Measurements from ENCODE around the gene NUMBL.

The NUMBL gene

DNA sequence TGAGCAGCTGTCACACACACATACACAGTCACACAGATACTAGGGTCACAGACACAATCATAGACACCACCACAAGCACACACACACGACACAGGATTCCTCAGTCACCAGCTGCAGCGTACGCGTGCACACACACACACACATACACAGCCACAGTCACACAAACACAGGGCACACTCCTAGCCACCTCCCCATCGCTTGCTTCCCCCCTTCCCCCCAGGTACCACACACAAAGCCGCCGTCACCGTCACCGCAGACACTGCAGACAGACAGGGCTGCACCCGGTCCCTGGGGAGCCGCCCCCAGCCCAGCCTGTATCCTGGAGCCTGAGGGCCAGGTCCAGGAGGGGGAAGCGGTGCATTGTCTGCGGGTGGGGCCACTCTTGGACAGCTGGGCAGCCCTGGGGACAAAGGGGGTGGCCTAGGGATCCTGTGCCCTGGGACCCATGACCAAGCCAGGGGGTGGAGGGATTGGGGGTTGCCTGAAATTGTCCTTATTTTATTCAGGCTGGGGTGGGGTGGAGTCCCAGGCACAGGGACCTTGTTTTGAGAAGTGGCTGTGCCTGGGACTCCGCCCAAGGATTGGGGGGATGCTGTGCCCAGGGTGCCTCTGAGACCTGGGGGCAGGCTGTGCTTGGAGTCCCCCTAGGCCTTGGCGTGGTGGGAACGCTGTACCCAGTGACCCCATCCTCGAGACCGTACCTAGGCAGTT, 957 bp downstream of the NUMBL start:
- no peak for DNase-seq (ENCODE audit: low read depth in 2 of 2)

DNA sequence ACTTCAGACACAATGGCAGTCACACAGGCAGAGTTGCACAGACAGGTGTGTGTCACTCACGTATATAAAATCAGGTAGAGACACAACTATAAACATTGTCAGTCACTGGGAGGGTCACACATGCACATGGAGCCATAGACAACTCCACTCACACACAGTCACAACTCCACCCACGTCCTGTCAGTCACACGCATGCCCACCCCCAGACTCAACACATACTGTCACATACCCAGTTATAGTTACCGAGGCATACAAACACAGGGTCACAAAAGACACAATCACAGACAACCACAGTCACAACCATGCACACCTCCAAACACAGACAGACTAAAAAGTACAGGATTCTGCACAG, 1.5 kb downstream of the NUMBL start:
- DNase-seq (ENCODE audit: low read depth in 2 of 2) = no peak

DNA sequence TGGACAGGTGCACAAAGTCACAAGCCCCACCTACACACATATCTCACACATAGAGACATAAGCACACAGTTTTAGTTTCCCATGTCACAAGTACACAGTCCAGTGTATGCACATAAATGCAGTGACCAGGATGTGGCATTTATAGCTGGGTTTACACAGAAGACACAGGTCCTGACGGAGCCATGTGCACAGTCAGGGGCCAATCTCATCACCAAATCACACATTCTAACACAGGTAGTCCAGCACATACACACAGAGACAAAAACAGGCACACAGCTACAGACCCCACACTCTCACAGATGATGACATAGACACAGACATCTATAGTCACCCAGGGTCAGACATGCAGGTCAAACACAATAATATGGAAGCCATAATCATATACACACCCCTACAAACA, 2.1 kb downstream of the NUMBL start:
- DNase-seq (ENCODE audit: low read depth in 2 of 2) = no peak

DNA sequence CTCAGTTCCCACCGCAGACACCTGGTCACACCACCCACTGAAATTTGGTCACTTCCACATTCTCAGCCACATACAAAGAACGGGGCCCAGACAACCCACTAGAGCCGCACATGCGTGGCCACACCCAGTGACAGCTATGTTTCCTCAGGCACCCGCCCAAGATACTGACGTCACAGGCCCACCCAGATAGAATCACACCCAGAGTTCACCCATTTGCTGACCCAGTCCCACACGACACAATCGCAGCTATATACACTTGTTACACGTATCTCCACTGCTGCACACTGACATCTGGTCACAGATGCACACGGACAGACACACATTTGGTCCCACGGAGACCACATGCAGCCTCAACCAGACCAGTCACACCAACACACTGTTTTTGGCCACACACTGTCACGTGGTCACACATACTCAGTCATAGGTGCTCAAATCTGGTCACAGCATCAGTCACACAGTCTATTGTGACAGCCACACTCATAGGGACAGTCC, 2.9 kb downstream of the NUMBL start:
- no peak for DNase-seq (ENCODE audit: low read depth in 2 of 2)

DNA sequence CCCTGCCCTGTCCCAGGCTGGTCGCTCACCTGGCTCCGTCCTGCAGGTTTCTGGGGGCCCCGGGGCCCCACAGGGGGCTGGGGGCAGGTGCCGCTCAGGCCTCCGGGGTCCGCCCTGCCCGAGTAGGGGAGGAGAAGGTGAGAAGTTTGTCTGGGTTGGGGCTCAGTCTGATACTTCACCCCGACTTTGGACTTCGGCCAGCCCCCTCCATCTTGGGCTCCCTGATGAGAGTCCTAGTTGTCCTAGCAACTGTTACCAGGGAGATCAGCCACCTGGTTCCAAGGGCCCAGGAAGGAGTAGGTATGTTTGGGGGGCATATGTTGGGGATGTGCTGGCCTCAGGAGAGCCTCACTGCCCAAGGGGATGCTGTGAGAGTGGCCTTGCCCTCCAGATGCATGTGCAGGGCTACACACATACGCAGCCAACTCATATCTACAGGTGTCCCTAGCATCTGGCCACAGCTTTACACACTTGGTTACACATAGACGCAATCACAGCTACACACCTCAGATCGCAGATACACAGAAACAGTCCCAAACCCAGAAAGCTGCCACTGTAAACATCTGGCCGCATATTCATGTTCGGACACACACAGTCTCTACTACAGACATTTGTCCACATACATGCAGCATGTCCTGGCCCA, 3.4 kb downstream of the NUMBL start:
- no peak for DNase-seq (ENCODE audit: low read depth in 2 of 2)

DNA sequence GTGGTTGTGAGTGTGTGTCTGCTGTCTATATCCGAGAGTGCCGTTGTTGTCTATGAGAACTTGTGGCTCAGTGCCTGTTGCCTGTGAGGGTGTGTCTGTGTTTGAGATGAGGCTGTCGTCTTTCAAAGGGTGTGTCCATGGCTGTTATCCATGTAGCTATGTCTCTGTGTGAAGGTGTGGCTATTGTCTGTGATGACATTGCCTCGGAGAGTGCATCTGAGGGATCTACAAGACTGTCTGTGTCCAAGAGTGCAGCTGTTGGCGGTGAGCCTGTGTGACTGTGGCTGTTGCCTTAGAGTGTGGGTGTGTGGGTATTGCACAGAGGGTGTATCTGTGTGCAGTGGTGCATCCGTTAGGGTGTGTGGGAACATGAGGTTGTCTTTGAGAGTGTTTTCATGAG, 4.9 kb downstream of the NUMBL start:
- DNase-seq (ENCODE audit: low read depth in 2 of 2) = no peak

DNA sequence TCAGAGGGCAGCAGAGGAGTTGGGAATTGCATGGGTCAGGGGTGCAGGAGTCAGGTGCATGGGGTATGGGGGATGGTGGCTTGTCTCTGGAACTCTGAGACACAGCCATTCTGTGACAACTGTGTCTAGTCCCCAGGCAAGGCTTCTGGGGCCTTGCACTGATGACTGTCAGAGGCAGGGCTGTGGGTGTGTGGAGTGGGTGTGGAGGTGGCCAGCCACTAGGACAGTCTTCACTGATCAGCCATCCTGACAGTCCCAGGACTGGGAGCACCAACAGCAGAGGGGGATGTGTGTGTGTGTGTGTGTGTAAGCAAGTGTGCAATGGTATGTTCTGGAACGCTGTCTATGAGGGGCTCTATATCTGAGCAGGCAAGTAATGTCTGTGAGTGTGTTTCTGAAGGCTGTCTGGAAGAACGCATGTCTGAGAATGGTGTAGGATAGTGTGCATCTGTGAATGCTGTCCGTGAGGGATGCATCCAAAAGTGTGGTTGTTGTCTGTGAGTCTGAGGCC, 5.4 kb downstream of the NUMBL start:
- DNase-seq (ENCODE audit: low read depth in 2 of 2) = no peak

DNA sequence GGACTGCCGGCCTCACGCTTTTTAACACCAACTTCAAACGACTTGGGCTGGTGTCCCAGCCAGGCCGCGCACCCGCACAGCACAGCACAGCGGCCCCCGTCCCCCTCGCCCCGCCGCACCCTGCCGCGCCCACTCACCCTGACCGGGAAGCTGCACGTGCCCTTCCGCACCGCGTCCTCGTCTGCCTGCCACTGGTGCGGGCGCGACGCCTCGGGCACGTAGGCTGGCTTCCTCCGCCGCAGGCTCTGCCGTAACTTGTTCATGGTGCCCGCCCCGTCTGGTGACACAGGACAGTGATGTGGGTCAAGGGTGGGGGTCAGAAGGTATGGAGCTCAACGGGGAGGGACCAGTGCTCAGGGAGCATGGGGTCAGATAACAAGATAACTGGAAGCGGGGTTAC, 6.2 kb downstream of the NUMBL start:
- DNase-seq (ENCODE audit: low read depth in 2 of 2) = no peak

DNA sequence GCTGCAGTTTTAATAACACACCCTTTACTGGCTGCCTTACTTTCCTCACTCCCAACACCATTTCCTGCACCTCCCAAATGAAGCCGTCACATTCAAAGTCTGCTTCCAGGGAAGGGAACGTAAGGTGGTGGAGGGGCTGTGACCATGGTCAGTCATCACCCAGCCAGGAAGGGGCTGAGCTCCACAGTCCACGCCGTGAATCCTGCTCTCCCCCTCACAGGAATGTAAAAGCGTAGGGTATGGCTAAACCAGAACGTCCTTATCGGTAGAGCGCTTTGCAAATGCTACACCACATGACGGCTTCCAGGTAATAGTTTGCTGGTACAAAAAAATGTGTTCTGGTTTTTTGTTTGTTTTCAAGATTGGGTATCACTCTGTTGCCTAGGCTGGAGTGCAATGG, 7.0 kb downstream of the NUMBL start:
- no peak for DNase-seq (ENCODE audit: low read depth in 2 of 2)

DNA sequence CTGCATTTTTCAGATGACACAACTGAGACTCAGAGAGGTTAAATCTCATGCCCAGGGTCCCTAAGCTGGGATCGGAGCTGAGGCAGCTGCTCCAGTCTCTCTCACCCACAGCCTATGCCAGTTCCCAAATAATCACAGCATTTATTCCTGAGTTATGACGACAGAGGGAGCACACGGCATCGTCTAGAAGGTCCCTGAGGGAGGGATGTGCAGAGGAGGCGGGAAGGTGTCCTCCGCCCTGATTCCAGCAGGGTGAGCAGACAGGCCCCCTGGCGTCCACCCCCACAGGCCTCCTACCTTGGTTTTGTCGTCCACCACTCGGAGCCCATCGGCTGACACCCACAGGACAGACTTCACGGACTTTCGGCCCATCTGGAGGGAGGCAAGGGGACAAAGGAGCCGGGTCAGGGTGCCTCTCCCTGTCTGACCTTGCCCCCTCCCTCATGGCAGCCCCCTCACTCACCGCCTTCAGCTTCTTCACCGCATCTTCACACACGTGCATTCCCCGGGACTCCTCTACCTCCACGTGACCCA, 8.0 kb downstream of the NUMBL start:
- DNase-seq (ENCODE audit: low read depth in 2 of 2) = no peak

DNA sequence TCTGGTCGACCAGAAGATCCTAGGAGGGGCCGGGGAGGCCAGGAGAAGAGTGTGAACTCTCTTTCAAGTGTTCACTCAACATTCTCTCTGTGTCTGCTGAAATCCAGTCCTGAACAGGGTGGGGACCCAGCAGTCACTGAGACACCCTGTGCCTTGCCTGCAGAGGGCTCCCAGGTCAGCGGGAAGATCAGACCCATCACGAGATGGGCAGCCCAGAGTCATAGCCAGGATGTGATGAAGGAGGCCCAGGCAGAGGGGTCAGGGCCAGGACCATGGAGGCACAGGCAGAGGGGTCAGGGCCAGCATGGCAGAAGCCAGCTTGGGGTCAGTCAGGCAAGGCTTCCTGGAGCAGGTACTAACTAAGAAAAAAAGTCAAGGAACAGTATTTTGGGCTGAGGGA, 9.4 kb downstream of the NUMBL start:
- no peak for DNase-seq (ENCODE audit: low read depth in 2 of 2)

DNA sequence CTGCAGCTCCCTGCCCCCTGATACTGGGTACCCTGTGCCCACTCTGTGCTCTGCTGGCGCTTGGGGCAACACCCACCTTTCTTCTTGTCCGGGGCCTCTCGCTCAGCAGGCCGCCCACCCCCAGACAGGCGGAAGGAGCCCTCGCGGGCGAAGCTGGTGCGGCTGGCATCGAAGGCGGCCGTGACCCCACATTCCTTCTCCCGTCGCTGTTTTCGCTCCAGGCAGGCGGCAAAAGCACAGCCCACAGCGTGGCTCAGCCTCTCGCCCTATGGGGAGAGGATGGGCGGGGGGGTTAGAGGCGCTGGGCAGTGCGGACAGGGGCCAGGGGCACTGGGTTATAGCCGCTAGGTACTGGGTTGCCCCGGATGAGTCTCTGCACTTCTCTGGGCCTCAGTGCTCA, 13.3 kb downstream of the NUMBL start:
- DNase-seq (ENCODE audit: low read depth in 2 of 2) = no peak

DNA sequence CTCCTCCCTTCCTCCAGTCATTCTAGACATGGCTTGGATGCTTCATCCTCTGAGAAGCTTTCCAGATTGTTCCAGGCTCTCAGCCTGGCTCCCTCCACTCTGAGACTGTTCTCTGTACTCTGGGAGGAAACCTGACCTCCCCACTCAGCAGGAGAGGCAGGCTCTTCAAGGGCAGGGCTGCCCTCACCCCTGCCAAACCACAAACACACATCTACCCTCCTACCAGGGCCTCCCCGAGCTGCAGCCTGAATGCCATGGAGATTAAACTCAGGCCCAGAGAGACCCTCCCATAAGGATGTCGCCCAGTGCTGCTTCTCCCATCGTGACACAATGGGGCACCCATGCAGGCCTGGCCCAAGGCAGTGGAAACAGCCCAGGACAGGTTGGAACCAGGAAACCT, 16.2 kb downstream of the NUMBL start:
- DNase-seq (ENCODE audit: low read depth in 2 of 2) = no peak

DNA sequence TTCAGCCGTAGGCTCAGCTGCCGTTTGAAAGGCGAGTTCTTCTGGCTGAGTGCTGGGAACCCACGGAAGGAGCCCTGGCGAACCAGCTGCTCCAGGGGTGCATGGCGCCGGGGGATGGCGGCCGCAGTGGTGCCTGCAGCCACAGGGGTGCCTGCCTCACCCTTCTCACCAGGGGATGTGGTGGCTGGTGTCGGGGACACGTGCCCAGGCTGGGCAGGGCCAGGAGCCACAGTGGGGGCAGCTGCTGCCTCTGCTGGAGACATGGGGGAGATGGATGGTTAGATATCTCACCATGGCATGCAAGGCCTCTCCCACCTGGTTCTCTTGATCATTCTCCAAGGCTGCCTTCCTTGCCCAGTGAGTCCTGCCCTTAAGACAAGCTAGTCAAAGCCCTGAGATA, 17.1 kb downstream of the NUMBL start:
- DNase-seq (ENCODE audit: low read depth in 2 of 2) = no peak

DNA sequence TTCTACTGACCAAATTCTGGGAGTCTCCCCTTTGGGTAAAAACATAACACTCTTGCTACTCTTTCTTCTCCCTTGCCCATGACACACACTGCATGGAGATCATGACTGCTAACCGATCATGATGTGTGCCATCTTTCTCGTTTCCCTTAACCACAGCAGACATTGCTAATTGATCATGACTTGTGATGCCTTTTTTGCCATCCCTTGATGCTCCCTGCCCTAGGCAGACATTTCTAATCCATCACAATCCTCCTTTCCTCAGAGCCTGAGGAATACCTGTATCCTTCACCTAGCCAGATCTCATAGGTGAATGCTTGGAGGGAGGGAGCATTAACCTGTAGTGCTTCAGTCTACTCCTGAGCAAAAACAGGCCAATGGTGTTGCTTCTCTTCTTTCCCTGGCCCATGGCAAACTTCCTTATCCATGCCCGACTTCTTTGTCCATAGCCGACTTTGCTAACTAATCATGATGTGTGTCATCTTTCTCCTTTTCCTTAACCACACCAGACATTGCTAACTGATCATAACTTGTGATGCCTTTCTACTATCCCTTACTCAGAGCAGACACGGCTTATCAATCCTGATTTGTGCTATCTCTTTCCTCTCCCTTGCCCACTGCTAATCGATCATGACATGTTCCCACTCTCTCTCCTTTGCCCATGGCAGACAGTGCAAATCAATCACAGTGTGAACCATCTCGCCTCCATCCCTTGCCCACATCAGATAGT, 17.7 kb downstream of the NUMBL start:
- no peak for DNase-seq (ENCODE audit: low read depth in 2 of 2)

DNA sequence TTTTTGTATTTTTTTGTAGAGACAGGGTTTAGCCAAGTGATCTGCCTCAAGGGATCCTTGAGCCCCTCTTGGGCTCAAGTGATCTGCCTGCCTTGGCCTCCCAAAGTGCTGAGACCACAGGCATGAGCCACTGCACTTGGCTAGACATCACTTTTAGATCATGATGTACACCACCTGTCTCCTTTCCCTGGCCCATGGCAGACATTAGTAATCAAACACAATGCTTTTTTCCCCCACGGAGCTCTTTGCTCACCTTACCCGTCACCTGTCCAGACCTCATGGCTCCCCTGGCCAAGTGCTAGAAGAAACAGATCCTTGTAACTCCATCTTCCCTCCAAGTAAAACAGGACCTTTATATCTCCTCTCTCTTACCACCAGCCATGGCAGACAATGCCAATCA, 18.4 kb downstream of the NUMBL start:
- DNase-seq (ENCODE audit: low read depth in 2 of 2) = no peak

DNA sequence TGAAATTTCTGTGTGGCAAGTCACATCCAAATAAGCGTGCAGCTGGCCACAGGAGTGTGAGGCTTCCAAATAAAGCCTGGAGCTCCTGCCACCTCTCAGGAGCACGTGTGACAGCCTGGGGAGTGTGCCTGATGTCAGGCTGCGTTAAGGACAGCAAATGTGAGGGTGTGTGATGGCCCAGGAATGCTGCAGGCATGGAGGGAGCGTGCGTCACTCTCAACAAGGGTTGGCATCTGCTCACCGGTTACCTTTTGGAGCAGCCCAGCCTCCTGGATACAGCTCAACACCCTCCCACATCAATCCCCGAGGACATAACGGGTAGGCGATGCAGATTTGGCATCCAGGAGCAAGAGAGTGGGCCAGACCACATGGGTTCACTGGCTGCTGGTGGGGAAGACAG, 19.0 kb downstream of the NUMBL start:
- DNase-seq (ENCODE audit: low read depth in 2 of 2) = no peak

DNA sequence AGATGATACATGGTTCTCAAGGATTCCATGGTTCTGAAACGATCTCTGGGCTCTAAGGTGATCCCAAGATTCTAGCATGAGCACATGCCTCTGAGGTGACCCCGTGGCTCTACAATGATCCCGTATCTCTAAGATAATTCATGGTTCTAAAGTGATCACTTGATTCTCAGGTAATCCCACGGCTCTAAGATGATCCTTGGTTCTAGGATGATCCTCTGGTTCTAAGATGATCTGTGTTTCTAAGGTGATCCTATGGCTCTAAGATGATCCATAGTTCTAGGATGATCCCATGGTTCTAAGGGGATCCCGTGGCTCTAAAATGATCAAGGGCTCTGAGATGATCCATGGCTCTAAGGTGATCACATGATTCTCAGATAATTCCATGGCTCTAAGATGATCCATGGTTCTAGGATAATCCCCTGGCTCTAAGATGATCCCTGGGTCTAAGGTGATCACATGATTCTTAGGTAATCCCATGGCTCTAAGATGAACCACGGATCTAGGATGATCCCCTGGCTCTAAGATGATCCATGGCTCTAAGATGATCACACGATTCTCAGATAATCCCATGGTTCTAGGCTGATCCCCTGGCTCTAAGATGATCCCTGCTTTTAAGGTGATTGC, 21.3 kb downstream of the NUMBL start:
- no peak for DNase-seq (ENCODE audit: low read depth in 2 of 2)

DNA sequence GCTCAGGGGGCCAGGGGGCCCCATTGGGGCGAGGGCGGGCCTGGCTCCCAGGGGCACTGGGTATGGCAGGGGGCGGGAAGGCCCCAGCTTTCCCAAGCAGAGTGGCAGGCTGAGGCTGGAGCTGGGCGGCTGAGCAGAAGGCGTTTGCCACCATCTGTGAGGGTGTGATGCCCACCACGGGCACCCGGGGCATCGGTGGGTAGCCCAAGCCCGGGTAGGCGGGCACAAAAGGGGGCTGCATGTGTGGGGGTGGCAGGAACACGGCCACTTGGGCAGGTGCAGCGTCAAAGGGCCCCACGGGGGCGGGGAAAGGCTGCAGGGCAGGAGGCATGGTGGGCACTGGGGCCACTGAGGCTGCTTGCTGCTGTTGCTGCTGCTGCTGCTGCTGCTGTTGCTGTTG, 22.8 kb downstream of the NUMBL start:
- DNase-seq (ENCODE audit: low read depth in 2 of 2) = no peak

DNA sequence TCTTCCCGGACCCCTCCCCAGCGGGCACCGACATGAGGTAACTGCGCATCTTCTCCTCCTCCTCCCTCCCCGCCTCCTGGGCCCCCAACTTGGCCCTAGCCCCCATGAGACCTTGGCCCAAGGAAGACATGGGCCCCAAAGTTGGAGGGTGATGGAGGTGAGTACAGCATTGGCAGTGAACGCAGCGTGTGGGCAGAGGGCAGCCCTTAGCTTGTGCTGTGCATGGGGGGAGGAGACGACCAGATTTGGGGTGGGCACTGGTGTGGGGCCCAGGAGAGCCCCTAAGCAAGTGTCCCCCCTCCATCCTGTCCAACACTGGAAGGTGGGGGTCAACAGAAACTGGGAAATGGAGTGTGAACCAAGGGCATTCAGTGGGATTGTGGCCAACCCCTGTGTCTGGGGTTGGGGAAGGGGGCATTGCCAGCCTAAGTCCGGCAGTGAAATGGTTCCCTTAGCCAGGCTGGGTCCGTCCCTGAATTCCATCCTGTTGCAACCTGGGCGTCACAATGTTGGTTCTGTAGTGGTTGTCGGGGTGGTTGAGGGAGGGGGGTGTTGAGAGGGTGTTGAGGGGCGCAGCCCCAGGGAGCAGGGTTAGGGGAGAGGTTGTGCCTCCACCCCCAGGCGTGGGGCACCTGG, 23.5 kb downstream of the NUMBL start:
- DNase-seq (ENCODE audit: low read depth in 2 of 2) = no peak
